SK-N-SH (cell line): ENCODE data around the gene PTPN18. TPM values are rescaled to one million over a fixed set of nuclear protein-coding genes. Genes with fewer than 3 reads are reported as not detected.

ENCODE experiments used
- CTCF ChIA-PET: fragments of 300-600, 350-600 bp; formaldehyde crosslinking; extraction: SDS; loops from one replicate; lab custom pipeline; 2021; lab: Yijun Ruan, JAX
- POLR2A ChIA-PET: fragments of 350-600 bp; sonication (Branson Sonifier 250); formaldehyde crosslinking; extraction: SDS; loops from one replicate; lab custom pipeline; 2020; ENCODE audit warnings: antibody characterized with exemption, inconsistent platforms; lab: Yijun Ruan, JAX
- DNase-seq: peaks from one replicate; pipeline ENCODE4 v3.0.0; 2012
- H2AFZ ChIP-seq: fragments of 200-600 bp; sonication (generic); 2 replicates; pipeline ENCODE4 v1.8.1; 2016; ENCODE audit warnings: antibody characterized with exemption, mild to moderate bottlenecking, low read depth
- H3F3A ChIP-seq: fragments of 200-600 bp; sonication (generic); replicated peaks from 2 replicates; pipeline ENCODE3; 2016; ENCODE audit warnings: antibody characterized with exemption, mild to moderate bottlenecking; ENCODE audit not compliant: insufficient read depth
- H3K27ac ChIP-seq, 2 experiments: fragments of 200-500 bp in 1 of 2; fragments of 200-600 bp in 1 of 2; sonication (Bioruptor generic) in 1 of 2; sonication (generic), shearing (Covaris generic) in 1 of 2; 2 replicates each; pipeline versions ENCODE4 v1.5.1 to v1.6.1; 2014 to 2016; ENCODE audit warnings: low read depth in 2 of 2, inconsistent platforms in 1 of 2, low read length in 1 of 2, mild to moderate bottlenecking in 1 of 2, mixed read lengths in 1 of 2
- H3K27me3 ChIP-seq: fragments of 200-600 bp; sonication (generic), shearing (Covaris generic); 2 replicates; pipeline ENCODE4 v1.6.1; 2016; ENCODE audit warnings: mixed run types; ENCODE audit not compliant: insufficient read depth
- H3K36me3 ChIP-seq, 2 experiments: fragments of 200-500 bp in 1 of 2; fragments of 200-600 bp in 1 of 2; sonication (Bioruptor generic) in 1 of 2; sonication (generic) in 1 of 2; replicated peaks in 1 of 2; 2 replicates each; pipeline versions ENCODE3 to v1.5.1; 2014 to 2016; ENCODE audit warnings: low read length in 1 of 2, mild to moderate bottlenecking in 1 of 2; ENCODE audit not compliant: insufficient read depth in 2 of 2, control insufficient read depth in 1 of 2
- H3K4me1 ChIP-seq, 2 experiments: fragments of 200-500 bp in 1 of 2; fragments of 200-600 bp in 1 of 2; sonication (Bioruptor generic) in 1 of 2; sonication (generic), shearing (Covaris generic) in 1 of 2; 2 replicates each; pipeline versions ENCODE4 v1.5.1 to v1.6.1; 2014 to 2016; ENCODE audit warnings: low read depth in 1 of 2, low read length in 1 of 2, mixed run types in 1 of 2; ENCODE audit not compliant: insufficient read depth in 2 of 2, control insufficient read depth in 1 of 2
- H3K4me2 ChIP-seq: fragments of 200-600 bp; sonication (generic), shearing (Covaris generic); 2 replicates; pipeline ENCODE4 v1.6.1; 2017; ENCODE audit warnings: mixed run types
- H3K4me3 ChIP-seq, 2 experiments: fragments of 200-500 bp in 1 of 2; fragments of 200-600 bp in 1 of 2; sonication (Bioruptor generic) in 1 of 2; sonication (generic), shearing (Covaris generic) in 1 of 2; 2 replicates each; pipeline versions ENCODE4 v1.5.1 to v1.8.1; 2014 to 2016; ENCODE audit warnings: low read depth in 2 of 2, inconsistent platforms in 1 of 2, low read length in 1 of 2, mild to moderate bottlenecking in 1 of 2, mixed read lengths in 1 of 2, moderate library complexity in 1 of 2
- H3K79me2 ChIP-seq: fragments of 200-600 bp; sonication (generic); 2 replicates; pipeline ENCODE4 v1.8.1; 2017; ENCODE audit warnings: mild to moderate bottlenecking; ENCODE audit not compliant: insufficient read depth
- H3K9ac ChIP-seq: fragments of 200-600 bp; sonication (generic); 2 replicates; pipeline ENCODE4 v1.6.1; 2017; ENCODE audit warnings: mixed run types
- H3K9me2 ChIP-seq: fragments of 200-600 bp; sonication (generic); 2 replicates; pipeline ENCODE4 v1.6.1; 2017; ENCODE audit warnings: mixed run types
- H3K9me3 ChIP-seq: fragments of 200-600 bp; sonication (generic); 2 replicates; pipeline ENCODE4 v1.6.1; 2017; ENCODE audit warnings: mixed run types, mild to moderate bottlenecking, moderate library complexity
- H4K20me1 ChIP-seq: fragments of 200-600 bp; sonication (generic); 2 replicates; pipeline ENCODE4 v1.6.1; 2017; ENCODE audit warnings: mild to moderate bottlenecking, mixed run types; ENCODE audit not compliant: insufficient read depth
- ELF1 ChIP-seq: IDR thresholded peaks from 2 replicates; pipeline ENCODE4 v1.4.0; 2012
- EZH2phosphoT487 ChIP-seq: fragments of 200-600 bp; sonication (generic); IDR thresholded peaks from 2 replicates; pipeline ENCODE4 v1.6.1; 2017; ENCODE audit warnings: low read depth, mixed run types, mild to moderate bottlenecking, antibody characterized with exemption, moderate library complexity, borderline replicate concordance
- FOXM1 ChIP-seq: IDR thresholded peaks from 2 replicates; pipeline ENCODE4 v1.4.0; 2012; ENCODE audit warnings: low read depth, mild to moderate bottlenecking
- GABPA ChIP-seq: IDR thresholded peaks from 2 replicates; pipeline ENCODE4 v1.4.0; 2012; ENCODE audit warnings: low read depth, mild to moderate bottlenecking
- SMC3 ChIP-seq: IDR thresholded peaks from 2 replicates; pipeline ENCODE4 v1.6.1; 2012; ENCODE audit warnings: low read depth, low read length, improper control_type of control experiment
- TAF1 ChIP-seq: IDR thresholded peaks from 2 replicates; pipeline ENCODE4 v1.6.1; 2012; ENCODE audit warnings: low read depth, mild to moderate bottlenecking, low read length, moderate library complexity, borderline replicate concordance
- TEAD4 ChIP-seq: IDR thresholded peaks from 2 replicates; pipeline ENCODE4 v1.4.0; 2012; ENCODE audit warnings: mild to moderate bottlenecking, borderline replicate concordance; ENCODE audit not compliant: insufficient read depth
- YY1 ChIP-seq: IDR thresholded peaks from 2 replicates; pipeline ENCODE4 v1.4.0; 2012; ENCODE audit warnings: low read depth, mild to moderate bottlenecking
- WGBS: methylation state at CpG from one replicate; pipeline ENCODE4 v1.1.6; 2017; ENCODE audit warnings: low lambda C conversion rate; 5-methylcytosine and 5-hydroxymethylcytosine counted together
- polyA plus RNA-seq, 3 experiments: library from polyadenylated mRNA; depleted of rRNA; stranded (reverse); fragments of >200 nt; gene quantifications; 2 replicates each; pipeline ENCODE4 v1.2.3, GENCODE V29; 2012
- TF ChIP-seq, protein P1 (sequence below): IDR thresholded peaks from 2 replicates; pipeline ENCODE4 v1.4.0; 2012; ENCODE audit warnings: low read depth, borderline replicate concordance
- TF ChIP-seq, protein P2 (sequence below): IDR thresholded peaks from 2 replicates; pipeline ENCODE4; 2012
- TF ChIP-seq, protein P3 (sequence below): IDR thresholded peaks from 2 replicates; pipeline ENCODE4 v1.4.0; 2012; ENCODE audit warnings: low read depth, borderline replicate concordance

PTPN18 gene
- polyA plus RNA-seq, 1 of the 3 experiments (the other 2 are of a cell fraction): 30.4 TPM

DNA sequence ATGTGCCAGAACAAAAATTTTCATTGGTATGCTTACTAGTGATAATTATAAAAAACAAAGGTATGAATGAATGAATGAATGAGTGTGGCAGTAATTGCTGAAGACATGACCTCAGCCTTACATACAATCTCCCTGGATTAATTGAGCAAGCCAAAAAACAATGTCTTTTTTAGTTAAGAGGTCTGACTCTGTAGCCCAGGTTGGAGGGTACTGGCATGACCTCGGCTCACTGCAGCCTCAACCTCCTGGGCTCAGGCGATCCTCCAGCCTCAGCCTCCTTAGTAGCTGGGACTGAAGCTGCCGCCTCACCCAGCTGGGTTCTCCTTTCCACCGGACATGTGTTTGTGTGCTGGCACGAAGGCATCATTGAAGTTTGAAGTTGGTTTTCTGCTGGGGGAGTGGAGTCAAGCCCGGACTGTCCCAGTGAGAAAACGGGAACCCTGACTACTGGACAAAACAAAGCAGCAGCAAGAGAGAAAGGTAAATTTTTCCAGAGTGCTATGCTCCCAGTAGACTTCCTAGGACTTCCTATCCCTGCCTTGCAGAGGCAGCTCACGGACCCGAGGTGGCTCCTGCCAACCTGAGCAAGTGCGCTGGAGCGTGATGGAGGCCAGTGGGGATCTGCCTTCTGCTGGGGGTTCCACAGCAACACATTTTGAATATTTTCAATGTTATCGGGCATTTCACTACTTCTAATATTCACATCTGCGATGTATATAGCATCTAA, 19.5 kb upstream of the PTPN18 start:
- Histone ChIP-seq H3K27me3 (no peaks in the 10 kb centered on the region), H3F3A (peaks cover 14% of the 10 kb centered on the region)
- no peak for TF ChIP-seq ELF1
- TF ChIP-seq FOXM1: no peak
- no peak for TF ChIP-seq SMC3
- no peak for TF ChIP-seq GABPA
- TF ChIP-seq TEAD4: no peak
- no peak for TF ChIP-seq TAF1
- TF ChIP-seq, protein P1, sequence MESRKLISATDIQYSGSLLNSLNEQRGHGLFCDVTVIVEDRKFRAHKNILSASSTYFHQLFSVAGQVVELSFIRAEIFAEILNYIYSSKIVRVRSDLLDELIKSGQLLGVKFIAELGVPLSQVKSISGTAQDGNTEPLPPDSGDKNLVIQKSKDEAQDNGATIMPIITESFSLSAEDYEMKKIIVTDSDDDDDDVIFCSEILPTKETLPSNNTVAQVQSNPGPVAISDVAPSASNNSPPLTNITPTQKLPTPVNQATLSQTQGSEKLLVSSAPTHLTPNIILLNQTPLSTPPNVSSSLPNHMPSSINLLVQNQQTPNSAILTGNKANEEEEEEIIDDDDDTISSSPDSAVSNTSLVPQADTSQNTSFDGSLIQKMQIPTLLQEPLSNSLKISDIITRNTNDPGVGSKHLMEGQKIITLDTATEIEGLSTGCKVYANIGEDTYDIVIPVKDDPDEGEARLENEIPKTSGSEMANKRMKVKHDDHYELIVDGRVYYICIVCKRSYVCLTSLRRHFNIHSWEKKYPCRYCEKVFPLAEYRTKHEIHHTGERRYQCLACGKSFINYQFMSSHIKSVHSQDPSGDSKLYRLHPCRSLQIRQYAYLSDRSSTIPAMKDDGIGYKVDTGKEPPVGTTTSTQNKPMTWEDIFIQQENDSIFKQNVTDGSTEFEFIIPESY: no peak
- TF ChIP-seq EZH2phosphoT487: no peak
- no peak for TF ChIP-seq YY1
- TF ChIP-seq, protein P2, sequence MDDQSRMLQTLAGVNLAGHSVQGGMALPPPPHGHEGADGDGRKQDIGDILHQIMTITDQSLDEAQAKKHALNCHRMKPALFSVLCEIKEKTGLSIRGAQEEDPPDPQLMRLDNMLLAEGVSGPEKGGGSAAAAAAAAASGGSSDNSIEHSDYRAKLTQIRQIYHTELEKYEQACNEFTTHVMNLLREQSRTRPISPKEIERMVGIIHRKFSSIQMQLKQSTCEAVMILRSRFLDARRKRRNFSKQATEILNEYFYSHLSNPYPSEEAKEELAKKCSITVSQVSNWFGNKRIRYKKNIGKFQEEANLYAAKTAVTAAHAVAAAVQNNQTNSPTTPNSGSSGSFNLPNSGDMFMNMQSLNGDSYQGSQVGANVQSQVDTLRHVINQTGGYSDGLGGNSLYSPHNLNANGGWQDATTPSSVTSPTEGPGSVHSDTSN: no peak
- TF ChIP-seq, protein P3, sequence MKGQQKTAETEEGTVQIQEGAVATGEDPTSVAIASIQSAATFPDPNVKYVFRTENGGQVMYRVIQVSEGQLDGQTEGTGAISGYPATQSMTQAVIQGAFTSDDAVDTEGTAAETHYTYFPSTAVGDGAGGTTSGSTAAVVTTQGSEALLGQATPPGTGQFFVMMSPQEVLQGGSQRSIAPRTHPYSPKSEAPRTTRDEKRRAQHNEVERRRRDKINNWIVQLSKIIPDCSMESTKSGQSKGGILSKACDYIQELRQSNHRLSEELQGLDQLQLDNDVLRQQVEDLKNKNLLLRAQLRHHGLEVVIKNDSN: no peak
- TF ChIP-seq, all 33 proteins: peak for 0
- WGBS: 66% methylated on average over 13 of the region's 13 CpGs
- ChIA-PET CTCF (interaction anchor here (0.9 to 7.6 kb wide), 5 partner anchors 19 to 406 kb away, joined by 3 to 113 read pairs (median 5); partner anchors contain the start of genes MZT2B, PTPN18 and SMPD4), POLR2A (interaction anchor here (0.7 kb wide), 1 partner anchor 132 kb away, joined by 5 read pairs; no protein-coding TSS in a partner anchor)
- Histone ChIP-seq H3K9ac (no peak overlapping the region), H3K9me3 (no peaks in the 10 kb centered on the region), H2AFZ (peak overlapping the region; percentile 12; the same call in 1 of the 2 replicates), H3K4me2 (peak overlapping the region; percentile 74), H3K4me1 (peaks cover 7 to 21% of the 10 kb centered on the region in 2 experiments; a peak in 3 of 4 replicates), H3K27ac (peak overlapping the region in 1 of 2 experiments; percentile 28; a peak in 1 of 4 replicates), H3K79me2 (no peaks in the 10 kb centered on the region; the same call in 1 of the 2 replicates), H3K9me2 (no peaks in the 10 kb centered on the region), H3K4me3 (peak overlapping the region; percentile 34 to 58; a peak in 3 of 4 replicates), H4K20me1 (no peaks in the 10 kb centered on the region), H3K36me3 (peaks cover 3 to 13% of the 10 kb centered on the region in 2 experiments)
- DNase-seq: peak; percentile 45
